ENCODE data around the gene UHRF1.

The UHRF1 gene

GRCh38 chr19:4902796-4903195, 6.5 kb upstream of the UHRF1 start, which contains the start of gene ARRDC5:
TSS of gene ARRDC5 (minus strand) at chr19:4902896. CDS start at chr19:4902825, 71 bp downstream.
- no peak for DNase-seq

GRCh38 chr19:4904481-4904880, 4.8 kb upstream of the UHRF1 start:
- no peak for DNase-seq

GRCh38 chr19:4906963-4907362, 2.3 kb upstream of the UHRF1 start:
- DNase-seq: no peak

GRCh38 chr19:4908360-4908759, 941 bp upstream of the UHRF1 start:
- DNase-seq: no peak

GRCh38 chr19:4908781-4909155, 533 bp upstream of the UHRF1 start:
- DNase-seq: no peak

- peak; percentile 93 for DNase-seq
Observed at GRCh38 chr19:4909897-4910593, 744 bp downstream of the UHRF1 start.

- DNase-seq: peak; percentile 23
Observed at GRCh38 chr19:4910594-4911281, 1.4 kb downstream of the UHRF1 start.

GRCh38 chr19:4911314-4911713, 2.0 kb downstream of the UHRF1 start:
- no peak for DNase-seq

- peak; percentile 76 for DNase-seq
Observed at GRCh38 chr19:4911786-4912672, 2.7 kb downstream of the UHRF1 start.

GRCh38 chr19:4913996-4914735, 4.9 kb downstream of the UHRF1 start:
- DNase-seq: peak; percentile 61

- peak; percentile 81 for DNase-seq
Observed at GRCh38 chr19:4914736-4915501, 5.6 kb downstream of the UHRF1 start.

- peak; percentile 50 for DNase-seq
Observed at GRCh38 chr19:4916292-4917082, 7.2 kb downstream of the UHRF1 start.

GRCh38 chr19:4922530-4923275, 13.4 kb downstream of the UHRF1 start:
- no peak for DNase-seq

- DNase-seq: no peak
Observed at GRCh38 chr19:4923276-4923747, 14.0 kb downstream of the UHRF1 start.

GRCh38 chr19:4929186-4929585, 19.9 kb downstream of the UHRF1 start:
- DNase-seq: no peak

- DNase-seq: no peak
Observed at GRCh38 chr19:4930664-4931063, 21.4 kb downstream of the UHRF1 start.

- DNase-seq: no peak
Observed at GRCh38 chr19:4932711-4933110, 23.4 kb downstream of the UHRF1 start.

GRCh38 chr19:4933528-4933927, 24.2 kb downstream of the UHRF1 start:
- DNase-seq: no peak

GRCh38 chr19:4935444-4935843, 26.1 kb downstream of the UHRF1 start:
- no peak for DNase-seq

- no peak for DNase-seq
Observed at GRCh38 chr19:4937060-4937459, 27.8 kb downstream of the UHRF1 start.

Data from CD4-positive, alpha-beta T cell treated with Interleukin-12 subunit alpha and Interleukin-12 subunit beta, for 1 hour (primary cell).